ENCODE measurements around the gene EIF3D. TPM values are rescaled to one million over a fixed set of nuclear protein-coding genes. Genes with fewer than 3 reads are reported as not detected.

EIF3D gene
- total and polyA plus RNA-seq, 2 of the 8 experiments (the other 6 are each of a cell fraction or from before 2014, with no cell fraction given) = 195 to 408 TPM

GRCh38 chr22:36510966-36511881 lies 17.7 kb downstream of the EIF3D start:
- Histone ChIP-seq H3K56ac (replicated peaks; ENCODE audit: insufficient read length, low read depth, low read length) (no peak overlapping the region), H2BK5ac (ENCODE audit: low read depth, low read length) (no peak overlapping the region), H2BK120ac (replicated peaks; ENCODE audit: low read depth, low read length) (no peak overlapping the region), H3K79me1 (ENCODE audit: low read depth, low read length) (no peaks in the 10 kb centered on the region; the same call in 1 of the 2 replicates), H3K4me1 (replicated peaks in 1 of 4; ENCODE audit: control insufficient read depth in 3 of 4, insufficient read depth in 4 of 4, low read length in 3 of 4) (0 out of 7 replicates have a peak, but pooled peaks cover 0 to 2% (median 0%) of the 10 kb centered on the region in 4 experiments), H4K5ac (ENCODE audit: insufficient read length, low read depth, low read length) (no peak overlapping the region), H3K4me2 (ENCODE audit: insufficient read depth in 1 of 2, low read depth in 2 of 2, low read length in 2 of 2) (no peak overlapping the region), H2AFZ (ENCODE audit: low read length) (no peak overlapping the region), H3K18ac (ENCODE audit: extremely low read depth, low read length) (no peak overlapping the region), H2BK15ac (ENCODE audit: low read length) (no peak overlapping the region), H2BK20ac (ENCODE audit: low read length) (no peak overlapping the region), H3K79me2 (ENCODE audit: control insufficient read depth in 1 of 2, insufficient read depth in 2 of 2, low read length in 2 of 2) (no peaks in the 10 kb centered on the region), H3K14ac (ENCODE audit: insufficient read length) (no peak overlapping the region), H3K9me3 (ENCODE audit: insufficient read depth in 2 of 2, low read depth in 1 of 2, low read length in 1 of 2) (peaks cover 0 to 2% of the 10 kb centered on the region in 2 experiments; a peak in 2 of 4 replicates), H4K91ac (replicated peaks; ENCODE audit: insufficient read length, low read length) (no peak overlapping the region), H3K9ac (replicated peaks in 1 of 4; ENCODE audit: extremely low read depth in 1 of 4, low read depth in 3 of 4, low read length in 3 of 4) (no peak overlapping the region), H3K4ac (replicated peaks; ENCODE audit: insufficient read length, low read depth, low read length) (no peak overlapping the region), H2AK5ac (ENCODE audit: low read depth, low read length) (no peak overlapping the region), H4K20me1 (replicated peaks in 1 of 2; ENCODE audit: control insufficient read depth in 1 of 2, insufficient read depth in 2 of 2, low read length in 2 of 2) (peaks cover 3 to 15% of the 10 kb centered on the region in 2 experiments), H3K4me3 (ENCODE audit: extremely low read depth in 1 of 4, insufficient read depth in 2 of 4, low read depth in 3 of 4, low read length in 4 of 4) (no peak overlapping the region), H3K23me2 (ENCODE audit: low read depth, low read length) (no peaks in the 10 kb centered on the region; the same call in 1 of the 2 replicates), H4K8ac (ENCODE audit: extremely low read depth, insufficient read depth, low read length) (no peak overlapping the region), H3K36me3 (ENCODE audit: control insufficient read depth in 2 of 4, insufficient read depth in 4 of 4, low read length in 3 of 4) (peaks cover 41 to 60% (median 54%) of the 10 kb centered on the region in 4 experiments), H2BK12ac (ENCODE audit: low read depth, low read length) (no peak overlapping the region), H3K27ac (ENCODE audit: low read depth, low read length) (no peak overlapping the region), H3K27me3 (replicated peaks in 1 of 4; ENCODE audit: control insufficient read depth in 3 of 4, extremely low read depth in 1 of 4, insufficient read depth in 3 of 4, low read length in 3 of 4) (peaks cover 0 to 11% (median 6%) of the 10 kb centered on the region in 4 experiments; a peak in 4 of 7 replicates), H3K23ac (ENCODE audit: insufficient read length) (no peak overlapping the region)
- TF ChIP-seq KDM1A (IDR thresholded peaks at IDR 0.05; ENCODE audit: borderline replicate concordance, low read length) (no peak), EGR1 (IDR thresholded peaks at IDR 0.05; ENCODE audit: borderline replicate concordance, low read depth, low read length) (no peak), CTCF (IDR thresholded peaks at IDR 0.05; ENCODE audit: control extremely low read depth in 1 of 3, insufficient read depth in 1 of 3, low read depth in 1 of 3, low read length in 3 of 3) (peak; percentile 45 to 70 (median 52); a peak in 3 of 4 replicates), RAD21 (IDR thresholded peaks at IDR 0.05 in 1 of 2, conservative IDR thresholded peaks at IDR 0.05 in 1 of 2; ENCODE audit: low read depth in 2 of 2, low read length in 2 of 2) (peak; percentile 20; a peak in 1 of 4 replicates), POLR2AphosphoS5 (IDR thresholded peaks at IDR 0.05; ENCODE audit: low read depth, low read length) (peak; percentile 51)
- WGBS, 2 experiments (ENCODE audit: extremely low coverage in 1 of 2, insufficient coverage in 1 of 2, insufficient read length in 1 of 2, insufficient replicate concordance in 2 of 2, low coverage in 1 of 2, low lambda C conversion rate in 2 of 2, missing lambda C conversion rate in 1 of 2) = 89% methylated on average over 17 of the region's 17 CpGs; no CpG with 5 or more reads in 1 of the 2 experiments
- peak; percentile 52 for FAIRE-seq
- POLR2A ChIA-PET (ENCODE audit: partially characterized antibody) = interaction anchor here (0.6 to 8.8 kb wide), 9 partner anchors 9 to 259 kb away, joined by 3 to 92 read pairs (median 4); partner anchors contain the start of gene EIF3D
- CTCF ChIA-PET (ENCODE audit: partially characterized antibody) = interaction anchor here (0.6 to 5.6 kb wide), 19 partner anchors 10 to 1984 kb away, joined by 3 to 63 read pairs (median 5); partner anchors contain the start of gene APOL2
- DNase-seq (ENCODE audit: low read depth in 1 of 2, low spot score in 2 of 2) = peak in 1 of 2 experiments; percentile 68
